NCI-H2171 treated with DMSO at 0.1 percent for 48 hours (cell line): ENCODE results near the gene DACH1.
A peak's percentile ranks its signal among the peaks of the same experiment; 100 is the strongest.

ENCODE experiments used
- DNase-seq: peaks from one replicate; lab custom pipeline; 2025; lab: John Stamatoyannopoulos, UW

Gene DACH1

GRCh38 chr13:71489041-71489440 lies 378.0 kb downstream of the DACH1 start:
- no peak for DNase-seq

DNA sequence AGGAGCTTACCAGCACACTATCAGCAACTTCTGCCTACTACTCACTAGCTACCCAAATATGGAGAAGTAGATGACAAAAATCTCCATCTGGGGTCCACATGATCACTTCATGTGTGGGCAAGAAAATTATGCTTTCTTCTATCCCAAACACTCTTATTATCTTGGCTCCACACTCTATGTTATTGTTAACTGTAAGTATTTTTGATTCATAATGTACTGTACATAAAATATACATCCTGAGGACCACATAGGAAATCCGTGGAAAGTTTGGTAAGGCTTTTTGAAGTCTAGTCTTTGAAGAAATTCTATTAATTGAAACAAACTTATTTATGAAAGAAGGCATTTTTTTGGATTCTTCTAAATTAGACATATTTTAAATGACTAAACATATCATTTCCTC lies 378.8 kb downstream of the DACH1 start:
- no peak for DNase-seq

DNA sequence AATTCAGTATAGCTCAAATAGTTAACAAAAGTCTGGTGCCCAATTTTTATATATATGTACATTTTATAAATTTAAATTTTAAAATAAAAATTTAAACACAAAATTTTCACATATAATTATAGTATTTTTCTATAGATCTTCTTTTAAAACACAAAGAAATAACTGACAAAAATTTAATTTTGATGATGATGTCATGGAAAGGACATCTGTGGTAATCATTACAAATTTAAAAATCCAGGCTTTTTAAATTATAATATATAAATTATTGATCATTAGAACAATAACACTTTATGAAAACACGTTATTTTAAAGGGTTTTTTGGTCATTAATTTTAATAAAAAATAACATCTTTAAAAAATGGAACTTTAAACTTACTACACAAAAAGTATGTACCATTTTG lies 381.1 kb downstream of the DACH1 start:
- no peak for DNase-seq

GRCh38 chr13:71483733-71484132 lies 383.3 kb downstream of the DACH1 start:
- no peak for DNase-seq

- peak; percentile 39 for DNase-seq
Observed at GRCh38 chr13:71481501-71481900, 385.5 kb downstream of the DACH1 start.

- DNase-seq, result no peak
Observed at GRCh38 chr13:71481046-71481445, 386.0 kb downstream of the DACH1 start.

- no peak for DNase-seq
Observed at GRCh38 chr13:71477735-71478134, 389.3 kb downstream of the DACH1 start.

- DNase-seq, result peak; percentile 93
Observed at GRCh38 chr13:71474936-71475335, 392.1 kb downstream of the DACH1 start.

GRCh38 chr13:71469626-71470025 lies 397.4 kb downstream of the DACH1 start:
- DNase-seq, result no peak

DNA sequence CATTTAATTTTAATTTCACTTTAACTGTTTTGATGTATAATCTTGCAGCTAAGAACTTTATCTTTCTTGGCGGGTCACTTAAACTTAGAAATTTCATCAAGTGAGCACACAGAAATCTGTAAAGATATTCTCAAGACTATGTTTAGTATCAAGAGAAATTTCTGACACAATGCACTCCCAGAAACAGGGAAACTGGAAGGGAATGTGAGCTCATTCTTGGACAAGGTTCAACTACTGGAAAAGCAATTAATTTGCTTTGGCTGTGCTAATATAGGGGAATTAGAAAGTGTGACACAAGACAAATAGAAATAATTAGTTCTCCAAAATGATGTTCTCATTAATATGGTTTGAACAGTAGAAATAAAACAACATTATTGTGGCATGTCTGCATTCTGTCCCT lies 402.3 kb downstream of the DACH1 start:
- DNase-seq, result no peak

GRCh38 chr13:71461892-71462291 lies 405.1 kb downstream of the DACH1 start:
- DNase-seq, result no peak

DNA sequence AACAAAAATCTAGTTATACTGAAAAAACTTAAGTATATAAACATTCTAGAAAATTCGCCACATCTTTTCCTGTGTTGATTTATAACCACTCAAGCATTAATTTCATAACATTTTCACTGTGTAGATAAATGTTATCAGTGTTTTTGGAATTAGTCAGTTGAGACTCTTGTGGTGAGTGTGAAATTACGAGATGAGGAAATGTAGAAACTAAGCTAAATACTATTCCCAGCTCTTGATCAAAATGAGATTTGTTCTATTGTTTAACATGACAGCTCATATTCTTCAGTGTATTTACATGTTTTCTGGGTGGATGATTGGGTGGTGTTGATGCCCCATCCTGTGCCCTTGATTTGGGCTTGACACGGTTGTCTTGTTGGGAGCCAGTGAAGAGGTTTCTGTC lies 406.8 kb downstream of the DACH1 start:
- DNase-seq, result no peak

DNA sequence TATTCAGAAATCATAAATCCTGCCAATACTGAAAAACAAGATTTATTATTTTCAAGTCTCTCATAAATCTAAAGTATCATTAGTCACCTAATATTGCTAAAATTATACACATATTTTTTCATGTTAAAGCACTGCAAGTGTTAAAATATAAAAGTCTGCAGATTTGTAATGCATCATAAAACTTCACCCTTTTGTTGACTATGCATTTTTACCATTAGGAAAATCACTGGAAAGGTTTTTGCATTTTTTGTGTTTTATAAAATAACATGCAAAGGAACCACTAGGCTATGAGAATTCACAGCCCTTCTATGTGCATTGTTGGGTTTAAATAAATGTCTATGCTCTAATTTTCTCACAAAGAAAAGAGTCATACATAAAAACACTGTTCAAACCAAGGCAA lies 407.3 kb downstream of the DACH1 start:
- no peak for DNase-seq

GRCh38 chr13:71457645-71458044 lies 409.4 kb downstream of the DACH1 start:
- no peak for DNase-seq

GRCh38 chr13:71456136-71456535 lies 410.9 kb downstream of the DACH1 start:
- DNase-seq, result no peak

DNA sequence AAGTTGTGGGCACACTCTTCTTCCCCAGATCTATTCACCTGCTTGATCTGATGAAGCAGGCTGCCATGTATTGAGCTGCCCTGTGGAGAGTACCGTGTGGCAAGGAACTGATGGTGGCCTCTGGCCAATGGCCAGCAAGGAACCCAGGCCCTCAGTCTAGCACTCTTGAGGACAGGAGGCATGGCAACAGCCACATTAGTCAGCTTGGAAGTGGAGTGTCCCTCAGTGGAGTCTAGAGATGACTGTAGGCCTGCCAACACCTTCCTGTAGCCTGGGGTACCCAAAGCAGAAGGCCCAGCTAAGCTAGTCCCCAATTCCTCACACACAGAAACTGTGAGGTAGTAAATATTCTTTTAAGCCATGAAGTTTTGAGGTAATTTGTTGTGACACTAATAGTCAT lies 412.5 kb downstream of the DACH1 start:
- no peak for DNase-seq

GRCh38 chr13:71448080-71448630 lies 418.8 kb downstream of the DACH1 start:
- DNase-seq, result peak; percentile 75

- no peak for DNase-seq
Observed at GRCh38 chr13:71437704-71438103, 429.3 kb downstream of the DACH1 start.

- DNase-seq, result no peak
Observed at GRCh38 chr13:71430681-71431080, 436.3 kb downstream of the DACH1 start.

DNA sequence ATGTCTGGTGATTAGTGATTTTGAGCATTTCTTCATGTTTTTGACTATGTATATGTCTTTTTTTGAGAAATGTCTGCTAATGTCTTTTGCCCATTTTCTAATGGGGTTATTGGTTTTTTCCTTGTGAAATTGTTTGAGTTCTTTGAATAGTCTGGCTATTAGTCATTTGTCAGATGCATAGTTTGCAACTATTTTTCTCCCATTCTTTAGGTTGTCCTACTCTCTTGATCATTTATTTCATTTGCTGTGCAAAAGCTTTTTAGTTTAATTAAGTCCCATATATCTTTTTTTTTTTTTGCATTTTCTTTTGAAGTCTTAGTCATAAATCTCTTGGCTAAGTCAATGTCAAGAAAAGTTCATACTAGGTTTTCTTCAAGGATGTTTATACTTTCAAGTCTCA lies 449.8 kb downstream of the DACH1 start:
- DNase-seq, result no peak

GRCh38 chr13:71412231-71412630 lies 454.8 kb downstream of the DACH1 start:
- DNase-seq, result no peak

DNA sequence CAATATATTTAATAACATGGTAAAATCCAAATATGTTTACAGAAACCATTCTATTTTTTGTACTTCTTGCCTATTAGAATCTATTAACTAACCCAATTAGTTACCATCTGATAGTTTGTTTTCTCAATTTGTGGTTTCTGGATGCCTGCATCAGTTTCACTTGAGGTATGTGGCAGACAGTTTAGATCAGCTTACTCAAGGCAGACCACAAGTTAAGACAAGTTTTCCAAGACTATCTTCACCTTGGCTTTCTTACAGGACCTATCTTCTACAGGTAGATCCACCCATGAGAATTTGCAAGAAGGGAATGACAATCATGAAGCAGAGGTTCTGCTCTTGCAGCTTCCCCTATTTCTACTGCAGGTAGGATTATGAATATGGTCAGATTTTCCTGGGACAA lies 458.6 kb downstream of the DACH1 start:
- DNase-seq, result no peak

GRCh38 chr13:71399631-71400215 lies 467.3 kb downstream of the DACH1 start:
- DNase-seq, result no peak

DNA sequence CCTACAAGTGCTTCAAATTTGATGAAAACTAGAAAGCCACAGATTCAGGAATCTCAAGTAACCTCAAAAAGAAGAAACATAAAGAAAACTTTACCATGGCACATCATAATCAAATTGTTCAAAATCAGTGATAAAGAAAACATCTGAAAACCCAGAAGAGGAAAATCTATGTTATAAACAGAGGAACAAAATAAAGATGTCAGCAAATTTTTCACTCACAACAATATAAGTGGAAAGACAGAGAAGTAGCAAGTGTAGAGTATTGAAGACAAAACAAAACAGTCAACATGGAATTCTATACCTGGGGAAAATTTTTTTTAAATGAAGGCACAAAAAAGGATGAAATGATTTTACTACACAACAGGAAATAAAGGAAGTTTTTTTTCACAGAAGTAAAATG lies 470.9 kb downstream of the DACH1 start:
- no peak for DNase-seq
